Body of pancreas (tissue), 4 donors: Measurements from ENCODE around the gene TUT7.

Source experiments
- CTCF ChIP-seq, 7 experiments: fragments of 450-650 bp in 4 of 7; fragments of 200-600 bp in 3 of 7; sonication (generic) in 3 of 7; IDR thresholded peaks; one replicate each; pipeline ENCODE4 v1.5.1; 2016 to 2019; ENCODE audit warnings: antibody characterized with exemption in 7 of 7
- POLR2A ChIP-seq, 3 donors: fragments of 450-650 bp; IDR thresholded peaks; one replicate each; pipeline ENCODE4 v1.6.1; 2016; ENCODE audit warnings: antibody characterized with exemption in 3 of 3, mild to moderate bottlenecking in 2 of 3

- no peak for TF ChIP-seq CTCF (IDR thresholded peaks at IDR 0.05)
- no peak for TF ChIP-seq POLR2A (IDR thresholded peaks at IDR 0.05)
These were observed 79.2 kb downstream of the TUT7 start for GRCh38 chr9:86274821-86275643.
